Duodenal mucosa (tissue), 2 donors: ENCODE measurements around the gene SPATA31D4.
"Not testable (repeated sequence)": the region's sequence is repeated elsewhere in the genome, so short reads cannot be mapped to it uniquely, and the experiment has no call there.

Experiments
- H3K27ac ChIP-seq: one replicate; pipeline ENCODE4 v1.7.0; 2013; ENCODE audit warnings: low read depth, low read length
- H3K27me3 ChIP-seq, 2 donors: one replicate each; pipeline ENCODE4 v1.7.0; 2013; ENCODE audit warnings: low read length in 2 of 2, control low read depth in 1 of 2; ENCODE audit not compliant: insufficient read depth in 2 of 2, control insufficient read depth in 1 of 2
- H3K36me3 ChIP-seq, 2 donors: one replicate each; pipeline ENCODE4 v1.7.0; 2013; ENCODE audit warnings: low read length in 2 of 2, control low read depth in 1 of 2; ENCODE audit not compliant: insufficient read depth in 2 of 2, control insufficient read depth in 1 of 2
- H3K4me1 ChIP-seq, 2 donors: one replicate each; pipeline ENCODE4 v1.7.0; 2013; ENCODE audit warnings: low read length in 2 of 2, control low read depth in 1 of 2; ENCODE audit not compliant: insufficient read depth in 2 of 2, control insufficient read depth in 1 of 2
- H3K4me3 ChIP-seq, 2 donors: one replicate each; pipeline ENCODE4 v1.7.0; 2013; ENCODE audit warnings: low read length in 2 of 2, low read depth in 1 of 2
- H3K9ac ChIP-seq, 2 donors: one replicate each; pipeline ENCODE4 v1.7.0; 2013; ENCODE audit warnings: low read length in 2 of 2, low read depth in 1 of 2
- H3K9me3 ChIP-seq, 2 donors: one replicate each; pipeline ENCODE4 v1.7.0; 2013; ENCODE audit warnings: low read length in 2 of 2, control low read depth in 1 of 2; ENCODE audit not compliant: control insufficient read depth in 1 of 2

SPATA31D4 gene

GRCh38 chr9:81902196-81902595 is 26.0 kb upstream of the SPATA31D4 start:
- Histone ChIP-seq H3K27ac (no peak overlapping the region), H3K27me3 (no peaks in the 10 kb centered on the region), H3K4me1 (no peaks in the 10 kb centered on the region), H3K9ac (no peak overlapping the region), H3K36me3 (no peaks in the 10 kb centered on the region), H3K9me3 (no peaks in the 10 kb centered on the region), H3K4me3 (no peak overlapping the region)

- H3K36me3 ChIP-seq, result no peaks in the 10 kb centered on the region
- H3K4me1 ChIP-seq, result no peaks in the 10 kb centered on the region
- no peaks in the 10 kb centered on the region for H3K9me3 ChIP-seq
- no peak overlapping the region for H3K4me3 ChIP-seq
- H3K27ac ChIP-seq, result no peak overlapping the region
- H3K27me3 ChIP-seq, result no peaks in the 10 kb centered on the region
- no peak overlapping the region for H3K9ac ChIP-seq
These were observed 25.6 kb upstream of the SPATA31D4 start for GRCh38 chr9:81902626-81903025.

DNA sequence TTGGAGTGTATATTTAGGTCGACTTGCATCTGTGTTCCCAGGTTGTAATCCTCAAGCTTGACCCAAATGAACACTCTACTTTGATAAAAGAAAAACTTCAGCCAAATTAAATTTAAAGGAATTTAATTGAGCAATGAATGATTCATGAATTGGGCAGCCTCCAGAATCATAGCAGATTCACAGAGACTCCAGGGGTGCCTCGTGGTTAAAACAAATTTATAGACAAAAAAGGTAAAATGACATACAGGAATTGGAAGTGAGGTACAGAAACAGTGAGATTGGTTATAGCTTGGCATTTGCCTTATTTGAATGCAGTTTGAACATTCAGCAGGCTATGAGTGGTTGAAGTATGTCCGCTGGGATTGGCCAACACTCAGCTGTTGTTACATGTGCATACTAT is 21.6 kb upstream of the SPATA31D4 start:
- Histone ChIP-seq H3K27ac (no peak overlapping the region), H3K4me1 (no peaks in the 10 kb centered on the region), H3K36me3 (no peaks in the 10 kb centered on the region), H3K4me3 (no peak overlapping the region), H3K27me3 (no peaks in the 10 kb centered on the region), H3K9me3 (no peaks in the 10 kb centered on the region), H3K9ac (no peak overlapping the region)

- Histone ChIP-seq H3K9me3 (no peaks in the 10 kb centered on the region), H3K9ac (no peak overlapping the region), H3K27me3 (no peaks in the 10 kb centered on the region), H3K27ac (no peak overlapping the region), H3K4me1 (no peaks in the 10 kb centered on the region), H3K36me3 (no peaks in the 10 kb centered on the region), H3K4me3 (no peak overlapping the region)
These were observed 16.1 kb upstream of the SPATA31D4 start for GRCh38 chr9:81912135-81912534.

DNA sequence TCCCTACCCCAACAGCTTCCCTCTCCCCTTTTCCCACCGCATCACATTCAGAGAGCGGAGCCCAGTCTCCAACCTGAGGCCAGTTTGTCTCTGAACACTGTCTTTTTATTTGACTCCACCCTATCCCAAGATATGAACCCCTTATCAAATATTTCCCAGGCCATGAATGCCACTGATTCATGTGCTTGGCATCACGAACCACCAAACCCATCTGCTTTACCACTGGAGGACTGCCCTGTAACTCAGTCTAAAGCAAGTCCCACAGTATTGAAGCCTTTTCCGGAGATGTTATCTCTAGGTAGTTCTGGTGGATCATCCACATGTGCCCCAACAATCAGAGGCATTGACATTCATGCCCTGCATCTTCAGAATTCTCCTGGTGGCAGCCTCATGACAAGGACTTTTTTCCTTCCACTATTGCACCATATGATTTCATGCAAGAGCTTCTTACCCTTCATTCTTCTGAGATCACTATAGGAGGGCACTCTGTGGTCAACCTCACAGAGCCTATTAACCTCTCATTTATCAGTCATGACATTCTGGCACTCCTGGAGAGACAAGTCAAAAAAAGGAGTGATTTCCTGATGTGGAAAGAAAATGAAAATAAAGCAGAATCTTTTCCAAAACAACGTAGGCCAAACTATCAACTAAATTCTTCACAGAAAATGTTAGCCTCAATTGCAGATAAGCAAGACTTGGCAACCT is 12.3 kb upstream of the SPATA31D4 start:
- Histone ChIP-seq H3K27me3 (no peaks in the 10 kb centered on the region), H3K9ac (no peak overlapping the region), H3K9me3 (no peaks in the 10 kb centered on the region), H3K4me1 (no peaks in the 10 kb centered on the region), H3K4me3 (no peak overlapping the region), H3K27ac (no peak overlapping the region), H3K36me3 (no peaks in the 10 kb centered on the region)

DNA sequence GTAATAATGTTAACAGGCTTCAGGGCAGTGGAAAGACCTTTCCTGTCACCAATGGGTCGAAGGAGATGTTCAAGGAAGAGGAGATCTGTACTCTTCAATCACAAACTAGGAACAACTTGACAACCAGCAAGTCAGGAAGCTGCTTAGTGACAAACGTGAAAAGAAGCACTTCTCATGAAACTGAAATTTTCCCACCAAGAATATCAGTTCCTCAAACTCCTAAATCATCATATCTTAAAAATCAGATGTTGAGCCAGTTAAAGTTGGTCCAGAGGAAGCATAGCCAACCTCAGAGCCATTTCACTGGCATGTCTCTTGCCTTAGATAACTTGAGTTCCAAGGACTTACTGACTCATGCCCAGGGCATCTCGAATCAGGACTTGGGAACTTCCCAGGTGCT is 9.7 kb upstream of the SPATA31D4 start:
- H3K9ac ChIP-seq, H3K4me3 ChIP-seq, H3K9me3 ChIP-seq, H3K4me1 ChIP-seq, H3K27ac ChIP-seq, H3K27me3 ChIP-seq, H3K36me3 ChIP-seq: not testable (repeated sequence)

DNA sequence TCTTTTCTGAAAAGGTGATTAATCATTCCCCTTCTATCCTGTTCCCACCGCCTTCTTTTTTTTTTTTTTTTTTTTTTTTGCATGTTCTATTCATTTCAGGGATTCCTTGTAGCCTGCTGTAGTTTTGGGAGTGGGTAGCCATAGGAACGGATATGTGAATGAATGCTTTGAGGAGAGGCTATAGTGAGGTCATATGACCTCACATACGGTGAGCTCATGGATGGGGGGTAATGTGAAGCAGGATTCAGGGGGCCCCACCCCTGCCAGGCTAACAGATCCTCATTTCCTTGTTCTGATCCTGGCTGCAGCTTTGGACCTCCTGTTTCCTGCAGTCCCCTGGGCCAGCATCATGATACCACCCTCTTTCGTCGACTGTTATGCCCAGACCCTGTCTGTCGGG is 1.9 kb downstream of the SPATA31D4 start:
- not testable (repeated sequence) for H3K4me3 ChIP-seq, H3K36me3 ChIP-seq, H3K27me3 ChIP-seq, H3K4me1 ChIP-seq, H3K27ac ChIP-seq, H3K9ac ChIP-seq, H3K9me3 ChIP-seq

DNA sequence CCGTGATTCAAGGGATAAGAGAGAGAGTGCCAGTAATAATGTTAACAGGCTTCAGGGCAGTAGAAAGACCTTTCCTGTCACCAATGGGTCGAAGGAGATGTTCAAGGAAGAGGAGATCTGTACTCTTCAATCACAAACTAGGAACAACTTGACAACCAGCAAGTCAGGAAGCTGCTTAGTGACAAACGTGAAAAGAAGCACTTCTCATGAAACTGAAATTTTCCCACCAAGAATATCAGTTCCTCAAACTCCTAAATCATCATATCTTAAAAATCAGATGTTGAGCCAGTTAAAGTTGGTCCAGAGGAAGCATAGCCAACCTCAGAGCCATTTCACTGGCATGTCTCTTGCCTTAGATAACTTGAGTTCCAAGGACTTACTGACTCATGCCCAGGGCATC is 5.3 kb downstream of the SPATA31D4 start:
- H3K36me3 ChIP-seq, H3K4me1 ChIP-seq, H3K27me3 ChIP-seq, H3K9ac ChIP-seq, H3K27ac ChIP-seq, H3K9me3 ChIP-seq, H3K4me3 ChIP-seq: not testable (repeated sequence)

GRCh38 chr9:81943393-81943792 is 15.2 kb downstream of the SPATA31D4 start, which contains the start of gene SPATA31D3:
Gene SPATA31D3 (plus strand): TSS chr9:81943500. CDS start chr9:81943586, 86 bp downstream.
- H3K4me1 ChIP-seq, H3K27me3 ChIP-seq, H3K27ac ChIP-seq, H3K9ac ChIP-seq, H3K9me3 ChIP-seq, H3K36me3 ChIP-seq, H3K4me3 ChIP-seq: not testable (repeated sequence)

GRCh38 chr9:81948650-81949049 is 20.4 kb downstream of the SPATA31D4 start:
- not testable (repeated sequence) for H3K36me3 ChIP-seq

DNA sequence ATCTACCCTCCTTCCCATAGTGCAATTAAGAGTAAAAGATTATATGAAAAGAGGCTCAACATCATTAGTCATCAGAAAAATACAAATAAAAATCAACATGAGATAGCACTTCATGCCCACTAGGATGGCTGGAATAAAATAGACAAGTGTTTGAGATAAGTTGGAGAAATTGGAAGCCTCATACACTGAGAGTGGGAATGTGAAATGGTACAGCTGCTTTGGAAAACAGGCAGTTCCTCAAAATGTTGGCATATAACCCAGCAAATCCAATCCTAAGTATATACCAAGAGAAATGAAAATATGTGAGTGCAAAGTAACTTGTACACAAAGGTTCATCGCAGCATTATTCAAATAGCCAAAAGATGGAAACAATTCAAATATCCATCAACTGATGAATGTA is 24.9 kb downstream of the SPATA31D4 start:
- Histone ChIP-seq H3K9me3 (peaks cover 10 to 13% of the 10 kb centered on the region in 2 donors), H3K36me3 (no peaks in the 10 kb centered on the region), H3K27ac (no peak overlapping the region), H3K27me3 (no peaks in the 10 kb centered on the region), H3K4me3 (no peak overlapping the region), H3K4me1 (no peaks in the 10 kb centered on the region), H3K9ac (no peak overlapping the region)

More at GRCh38 chr9:81948650-81949049, 20.4 kb downstream of the SPATA31D4 start:
- H3K27me3 ChIP-seq, H3K27ac ChIP-seq, H3K9ac ChIP-seq, H3K4me1 ChIP-seq, H3K4me3 ChIP-seq, H3K9me3 ChIP-seq: not testable (repeated sequence)
